NOMO-1 treated with dmso at 0.1 percent for 144 hours (cell line): Measurements from ENCODE around the gene HK1.
A peak's percentile ranks its signal among the peaks of the same experiment; 100 is the strongest.
"Not testable (repeated sequence)": the region's sequence is repeated elsewhere in the genome, so short reads cannot be mapped to it uniquely, and the experiment has no call there.

Source experiments
- DNase-seq: peaks from one replicate; lab custom pipeline; 2025; ENCODE audit not compliant: unreplicated experiment; lab: John Stamatoyannopoulos, UW

Gene HK1

GRCh38 chr10:69445041-69445440, 166.7 kb downstream of the HK1 start:
- no peak for DNase-seq

- no peak for DNase-seq
Measured at GRCh38 chr10:69446229-69446628, 167.9 kb downstream of the HK1 start.

- no peak for DNase-seq
Measured at GRCh38 chr10:69446650-69447151, 168.4 kb downstream of the HK1 start.

- no peak for DNase-seq
Measured at GRCh38 chr10:69449841-69450240, 171.5 kb downstream of the HK1 start.

- DNase-seq = not testable (repeated sequence)
Measured at GRCh38 chr10:69450395-69450794, 172.1 kb downstream of the HK1 start.

- DNase-seq = peak; percentile 66
Measured at GRCh38 chr10:69451209-69451783, 173.0 kb downstream of the HK1 start, which contains the start of gene TSPAN15. TSS of gene TSPAN15 (plus strand) at chr10:69451465. CDS start at chr10:69451595, 130 bp downstream.
